ENCODE data around the gene SLC35F1.

DNA sequence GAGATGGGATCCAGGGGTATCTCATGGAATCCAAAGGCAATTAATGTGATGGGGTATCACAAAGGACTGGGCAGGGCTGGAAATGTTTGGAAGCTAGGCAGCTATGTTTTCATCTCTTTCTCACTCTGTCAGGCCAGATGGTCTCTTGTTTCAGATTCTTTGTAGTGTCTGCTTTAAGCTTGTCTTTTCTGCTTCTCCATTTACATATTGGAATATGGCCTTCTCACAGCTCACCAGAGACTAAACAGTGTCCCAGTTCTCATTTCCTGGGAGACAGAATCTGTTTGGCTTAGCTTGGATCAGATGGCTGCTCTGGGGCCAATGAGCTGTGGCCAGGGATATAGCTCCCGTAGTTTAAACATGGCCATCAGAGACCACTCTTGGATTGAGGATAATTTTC lies 78.9 kb downstream of the SLC35F1 start:
- TF ChIP-seq TAF1 (IDR thresholded peaks at IDR 0.05; ENCODE audit: low read depth, low read length) (no peak), POLR2AphosphoS5 (IDR thresholded peaks at IDR 0.05; ENCODE audit: low read depth, low read length) (no peak), POLR2A (IDR thresholded peaks at IDR 0.05; ENCODE audit: low read depth, low read length) (no peak), SPI1 (IDR thresholded peaks at IDR 0.05; ENCODE audit: low read depth, low read length) (no peak), PAX5 (IDR thresholded peaks at IDR 0.05; ENCODE audit: insufficient read depth, low read length, severe bottlenecking) (no peak)

Measured in GM12891 (cell line).